Activated CD8-positive, alpha-beta T cell treated with anti-CD3 and anti-CD28 coated beads for 36 hours (primary cell): Measurements from ENCODE around the gene GALNT8. TPM values are rescaled to one million over a fixed set of nuclear protein-coding genes. Genes with fewer than 3 reads are reported as not detected.

ENCODE experiments used
- ATAC-seq: fragments of 200-7000 bp; cut with Tn5 transposase; one replicate; pipeline ENCODE4 v1.10.0; 2021; ENCODE audit warnings: mild to moderate bottlenecking, moderate library complexity
- CTCF ChIA-PET: fragments of 350-600 bp; sonication (Branson Sonifier 250); formaldehyde crosslinking; loops from one replicate; lab custom pipeline; 2021; ENCODE audit warnings: antibody characterized with exemption; lab: Charles Lee
- POLR2A ChIA-PET: fragments of 350-600 bp; sonication (Branson Sonifier 250); formaldehyde crosslinking; loops from one replicate; lab custom pipeline; 2021; ENCODE audit warnings: antibody characterized with exemption; lab: Charles Lee
- DNase-seq: peaks from one replicate; pipeline ENCODE4 v3.0.0-alpha.2; 2020
- H3K27ac Mint-ChIP-seq: one replicate; pipeline ENCODE4 v1.8.0; 2021; ENCODE audit warnings: mild to moderate bottlenecking, mixed read lengths
- H3K27me3 Mint-ChIP-seq: one replicate; pipeline ENCODE4 v1.8.0; 2021; ENCODE audit warnings: mixed read lengths
- H3K36me3 Mint-ChIP-seq: one replicate; pipeline ENCODE4 v1.8.0; 2021; ENCODE audit warnings: low read depth, mixed read lengths
- H3K4me1 Mint-ChIP-seq: one replicate; pipeline ENCODE4 v1.8.0; 2021; ENCODE audit warnings: low read depth, mixed read lengths
- H3K4me3 Mint-ChIP-seq: one replicate; pipeline ENCODE4 v1.8.0; 2021; ENCODE audit warnings: mild to moderate bottlenecking, moderate library complexity, mixed read lengths
- H3K9me3 Mint-ChIP-seq: one replicate; pipeline ENCODE4 v1.8.0; 2021; ENCODE audit warnings: mixed read lengths
- CTCF ChIP-seq: fragments of 200-600 bp; IDR thresholded peaks from one replicate; pipeline ENCODE4 v1.8.0; 2022; ENCODE audit warnings: antibody characterized with exemption, mild to moderate bottlenecking
- intact Hi-C: fragments of 100-400 bp; cut with micrococcal nuclease; formaldehyde crosslinking; loops from one replicate; pipeline ENCODE4 v1.10.0; 2022
- total RNA-seq, 2 experiments: library from RNA; stranded (reverse); gene quantifications; one replicate each; pipeline ENCODE4 v1.2.3, GENCODE V29; 2021

Gene GALNT8
- total RNA-seq, 2 experiments from 2014 or later: 0.38 to 0.60 TPM

- Mint-ChIP-seq H3K27ac (no peak overlapping the region), H3K27me3 (no peaks in the 10 kb centered on the region), H3K4me3 (no peak overlapping the region), H3K4me1 (peaks cover 8% of the 10 kb centered on the region), H3K36me3 (peaks cover 1% of the 10 kb centered on the region), H3K9me3 (no peaks in the 10 kb centered on the region)
- ChIA-PET POLR2A (no interaction called here), CTCF (no interaction called here)
- ATAC-seq: no peak
- intact Hi-C loops: no loop called here
- no peak for DNase-seq
- no peak for TF ChIP-seq CTCF
Measured at GRCh38 chr12:4817880-4818279, 97.7 kb downstream of the GALNT8 start.

GRCh38 chr12:4819654-4820053 lies 99.5 kb downstream of the GALNT8 start:
- CTCF ChIA-PET: no interaction called here
- POLR2A ChIA-PET: no interaction called here
- Mint-ChIP-seq H3K4me3 (no peak overlapping the region), H3K4me1 (peaks cover 11% of the 10 kb centered on the region), H3K27ac (no peak overlapping the region), H3K36me3 (peaks cover 1% of the 10 kb centered on the region), H3K9me3 (no peaks in the 10 kb centered on the region), H3K27me3 (no peaks in the 10 kb centered on the region)
- peak; percentile 27 for ATAC-seq
- no peak for TF ChIP-seq CTCF
- intact Hi-C loops: no loop called here
- DNase-seq: no peak

GRCh38 chr12:4820971-4821370 lies 100.8 kb downstream of the GALNT8 start:
- Mint-ChIP-seq H3K4me3 (no peak overlapping the region), H3K27me3 (no peaks in the 10 kb centered on the region), H3K9me3 (no peaks in the 10 kb centered on the region), H3K4me1 (peaks cover 24% of the 10 kb centered on the region), H3K36me3 (peaks cover 1% of the 10 kb centered on the region), H3K27ac (no peak overlapping the region)
- intact Hi-C loops: no loop called here
- DNase-seq (no peak), ATAC-seq (no peak)
- no peak for TF ChIP-seq CTCF
- ChIA-PET CTCF (no interaction called here), POLR2A (no interaction called here)

Other genes starting within 250 kb of the GALNT8 start
- gene RAD51AP1, start 181.5 kb upstream of the GALNT8 start, total RNA-seq: 10 to 100 TPM; 44.7 to 47.8 TPM
- gene DYRK4, start 158.2 kb upstream of the GALNT8 start, total RNA-seq: 10 to 100 TPM; 35.0 TPM
- gene AKAP3, start 71.3 kb upstream of the GALNT8 start, total RNA-seq: 1 to 10 TPM; 2.0 to 3.5 TPM
- 100 to 1,000 TPM; 117 to 122 TPM for gene NDUFA9, start 71.3 kb upstream of the GALNT8 start, total RNA-seq
- not detected for gene KCNA1, start 189.5 kb downstream of the GALNT8 start, total RNA-seq